ENCODE data around the gene ICE1. TPM values are rescaled to one million over a fixed set of nuclear protein-coding genes. Genes with fewer than 3 reads are reported as not detected.

Gene ICE1
- 10 to 100 TPM; 29.5 to 30.8 TPM for total RNA-seq

- H3K27me3 Mint-ChIP-seq = no peaks in the 10 kb centered on the region
- H3K4me3 Mint-ChIP-seq = peak within 1 kb of the TSS; percentile 88
- H3K4me1 Mint-ChIP-seq = peaks cover 19% of the 10 kb centered on the region
- POLR2A ChIA-PET = interaction anchor here (0.7 to 0.8 kb wide), 3 partner anchors 15 to 957 kb away, joined by 3 to 4 read pairs (median 4); no protein-coding TSS in a partner anchor
- H3K36me3 Mint-ChIP-seq (ENCODE audit: low read depth) = no peaks in the 10 kb centered on the region
- H3K27ac Mint-ChIP-seq = peak within 1 kb of the TSS; percentile 97
- no peaks in the 10 kb centered on the region for H3K9me3 Mint-ChIP-seq
- peak; percentile 95 for DNase-seq
- CTCF ChIA-PET = interaction anchor here (1.3 kb wide), 1 partner anchor 21 kb away, joined by 3 read pairs; no protein-coding TSS in a partner anchor
These were observed at the start of gene ICE1 for GRCh38 chr5:5421961-5422818. Gene ICE1, plus strand, starts transcription at chr5:5422677. Its CDS starts 239 bp downstream, at chr5:5422916.

- no peaks in the 10 kb centered on the region for H3K9me3 Mint-ChIP-seq
- no peak for DNase-seq
- no peaks in the 10 kb centered on the region for H3K4me1 Mint-ChIP-seq
- H3K4me3 Mint-ChIP-seq = no peak overlapping the region
- H3K27ac Mint-ChIP-seq = no peak overlapping the region
- H3K27me3 Mint-ChIP-seq = no peaks in the 10 kb centered on the region
- CTCF ChIA-PET = no interaction called here
- no peaks in the 10 kb centered on the region for H3K36me3 Mint-ChIP-seq (ENCODE audit: low read depth)
- POLR2A ChIA-PET = no interaction called here
These were observed 49.5 kb upstream of the ICE1 start for GRCh38 chr5:5372930-5373329.

GRCh38 chr5:5373351-5373989 is 49.0 kb upstream of the ICE1 start:
- Mint-ChIP-seq H3K27ac (no peak overlapping the region), H3K4me1 (no peaks in the 10 kb centered on the region), H3K36me3 (ENCODE audit: low read depth) (no peaks in the 10 kb centered on the region), H3K27me3 (no peaks in the 10 kb centered on the region), H3K9me3 (no peaks in the 10 kb centered on the region), H3K4me3 (no peak overlapping the region)
- POLR2A ChIA-PET = no interaction called here
- CTCF ChIA-PET = no interaction called here
- DNase-seq = no peak

DNA sequence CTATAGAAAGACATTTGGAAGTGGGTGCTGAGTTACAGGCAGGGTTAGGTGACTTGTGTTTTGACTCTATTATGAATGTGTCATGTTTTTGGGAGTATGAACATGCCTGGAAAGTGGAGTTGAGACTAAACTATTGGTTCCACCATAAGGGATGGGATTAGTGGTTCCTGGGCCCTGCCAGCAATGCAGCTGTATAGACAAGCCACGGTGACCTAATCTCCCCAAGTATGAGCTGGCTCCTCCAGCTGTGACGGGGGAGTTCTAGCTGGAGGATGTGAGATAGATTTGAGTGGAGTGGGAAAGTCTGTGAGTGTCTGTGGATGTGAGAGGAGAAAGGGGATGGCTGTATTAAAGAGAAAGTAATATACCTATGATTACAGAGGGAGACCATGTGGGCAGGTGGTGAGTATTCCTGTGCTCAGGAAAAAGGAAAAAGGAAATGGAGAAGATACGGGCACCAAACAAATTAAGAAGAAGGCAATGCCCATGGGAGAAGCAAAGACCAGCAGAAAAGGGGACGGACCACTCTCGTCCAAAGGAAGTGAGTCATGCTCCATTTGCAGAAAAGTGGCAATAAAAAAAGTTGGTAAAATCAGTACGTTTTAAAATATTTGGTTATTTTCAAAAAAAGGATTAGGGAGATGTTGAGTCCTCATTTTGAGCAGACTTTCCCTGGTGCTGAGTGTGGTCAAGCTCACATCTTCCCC is 48.3 kb upstream of the ICE1 start:
- POLR2A ChIA-PET = no interaction called here

GRCh38 chr5:5377780-5378179 is 44.7 kb upstream of the ICE1 start:
- Mint-ChIP-seq H3K36me3 (ENCODE audit: low read depth) (no peaks in the 10 kb centered on the region), H3K9me3 (no peaks in the 10 kb centered on the region), H3K4me3 (no peak overlapping the region), H3K4me1 (no peaks in the 10 kb centered on the region), H3K27ac (no peak overlapping the region), H3K27me3 (no peaks in the 10 kb centered on the region)
- POLR2A ChIA-PET = no interaction called here
- DNase-seq = no peak
- CTCF ChIA-PET = no interaction called here

More for the DNA sequence above, 48.3 kb upstream of the ICE1 start:
- no peaks in the 10 kb centered on the region for H3K36me3 Mint-ChIP-seq (ENCODE audit: low read depth)
- no peak for DNase-seq
- H3K4me3 Mint-ChIP-seq = no peak overlapping the region
- no peaks in the 10 kb centered on the region for H3K27me3 Mint-ChIP-seq
- no peaks in the 10 kb centered on the region for H3K4me1 Mint-ChIP-seq
- H3K9me3 Mint-ChIP-seq = no peaks in the 10 kb centered on the region
- no peak overlapping the region for H3K27ac Mint-ChIP-seq
- CTCF ChIA-PET = no interaction called here

DNA sequence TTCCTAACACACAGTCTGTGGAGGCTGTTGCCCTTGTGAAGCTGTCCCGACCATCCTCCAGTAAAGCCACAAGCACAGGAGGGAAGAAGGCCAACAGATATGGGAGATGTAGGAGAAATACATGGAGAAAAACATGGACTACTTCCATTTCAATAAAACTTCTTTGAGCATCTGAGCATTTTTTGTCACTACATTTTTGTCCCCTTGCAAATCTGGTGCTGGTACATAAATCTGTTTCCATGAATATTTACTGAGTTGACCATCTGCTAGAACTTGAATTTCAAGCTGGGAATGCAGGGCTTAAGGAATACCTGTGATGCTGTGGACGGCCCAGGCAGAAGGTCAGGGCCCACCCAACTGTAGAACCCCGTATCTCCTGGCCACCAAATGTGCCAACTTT is 43.9 kb upstream of the ICE1 start:
- CTCF ChIA-PET = no interaction called here
- POLR2A ChIA-PET = no interaction called here
- H3K4me1 Mint-ChIP-seq = no peaks in the 10 kb centered on the region
- no peak for DNase-seq
- no peaks in the 10 kb centered on the region for H3K27me3 Mint-ChIP-seq
- H3K36me3 Mint-ChIP-seq (ENCODE audit: low read depth) = no peaks in the 10 kb centered on the region
- no peak overlapping the region for H3K4me3 Mint-ChIP-seq
- no peaks in the 10 kb centered on the region for H3K9me3 Mint-ChIP-seq
- no peak overlapping the region for H3K27ac Mint-ChIP-seq

DNA sequence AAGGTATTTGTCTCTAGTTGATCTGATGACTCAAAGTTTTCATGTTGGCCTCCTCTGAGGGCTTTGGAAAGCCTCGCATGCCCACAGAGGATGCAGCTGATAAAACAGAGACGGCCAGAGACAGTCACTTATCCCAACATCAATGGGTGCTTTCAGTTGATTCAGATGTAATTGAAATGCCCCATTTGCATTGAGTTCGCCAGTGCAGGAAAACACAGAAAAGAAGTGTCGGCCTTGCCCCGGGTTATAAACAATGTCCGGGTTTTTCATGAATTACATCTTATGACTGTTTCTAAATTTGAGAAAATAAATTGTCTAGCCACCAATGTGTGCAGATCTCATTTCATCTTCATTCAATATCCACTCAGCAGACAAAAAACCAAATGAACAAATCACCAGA is 42.2 kb upstream of the ICE1 start:
- Mint-ChIP-seq H3K27ac (no peak overlapping the region), H3K9me3 (no peaks in the 10 kb centered on the region), H3K4me3 (no peak overlapping the region), H3K27me3 (no peaks in the 10 kb centered on the region), H3K4me1 (no peaks in the 10 kb centered on the region), H3K36me3 (ENCODE audit: low read depth) (no peaks in the 10 kb centered on the region)
- DNase-seq = no peak
- ChIA-PET CTCF (no interaction called here), POLR2A (no interaction called here)

DNA sequence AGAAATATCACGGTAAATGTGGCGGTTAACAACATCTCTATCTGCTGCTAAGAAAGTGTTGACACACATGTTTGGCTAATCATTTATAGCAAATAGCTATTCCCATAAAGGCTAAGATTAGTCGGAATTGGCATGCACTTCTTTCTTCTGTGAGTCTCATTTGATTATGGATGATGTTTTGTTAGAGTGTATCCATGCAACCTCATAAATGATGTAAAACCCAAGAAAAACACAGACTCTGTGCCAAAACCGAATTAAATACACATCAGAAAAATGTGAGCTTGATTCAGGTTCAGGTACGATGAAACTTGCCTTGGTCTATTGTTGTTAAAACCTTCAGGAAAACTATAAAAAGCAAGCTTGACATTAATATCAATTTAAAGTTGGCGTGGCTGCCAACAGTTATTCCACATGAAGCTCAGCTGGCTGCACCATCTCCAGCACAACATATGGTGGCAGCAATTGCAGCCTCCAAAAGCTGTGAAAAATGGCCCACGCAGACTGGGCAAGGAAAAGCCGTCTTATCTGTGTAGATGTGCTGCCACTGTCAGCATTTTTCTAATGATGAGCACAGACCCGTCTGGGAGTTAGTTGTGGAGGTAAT is 41.1 kb upstream of the ICE1 start:
- no peaks in the 10 kb centered on the region for H3K4me1 Mint-ChIP-seq
- H3K4me3 Mint-ChIP-seq = no peak overlapping the region
- ChIA-PET CTCF (no interaction called here), POLR2A (no interaction called here)
- no peak overlapping the region for H3K27ac Mint-ChIP-seq
- H3K9me3 Mint-ChIP-seq = no peaks in the 10 kb centered on the region
- DNase-seq = no peak
- no peaks in the 10 kb centered on the region for H3K27me3 Mint-ChIP-seq
- no peaks in the 10 kb centered on the region for H3K36me3 Mint-ChIP-seq (ENCODE audit: low read depth)

- no peaks in the 10 kb centered on the region for H3K27me3 Mint-ChIP-seq
- no peaks in the 10 kb centered on the region for H3K4me1 Mint-ChIP-seq
- CTCF ChIA-PET = no interaction called here
- no peaks in the 10 kb centered on the region for H3K9me3 Mint-ChIP-seq
- H3K27ac Mint-ChIP-seq = no peak overlapping the region
- no peaks in the 10 kb centered on the region for H3K36me3 Mint-ChIP-seq (ENCODE audit: low read depth)
- no peak for DNase-seq
- no peak overlapping the region for H3K4me3 Mint-ChIP-seq
- POLR2A ChIA-PET = no interaction called here
These were observed 39.0 kb upstream of the ICE1 start for GRCh38 chr5:5383461-5383860.

GRCh38 chr5:5384660-5385330 is 37.7 kb upstream of the ICE1 start:
- Mint-ChIP-seq H3K27ac (no peak overlapping the region), H3K9me3 (no peaks in the 10 kb centered on the region), H3K27me3 (no peaks in the 10 kb centered on the region), H3K36me3 (ENCODE audit: low read depth) (no peaks in the 10 kb centered on the region), H3K4me1 (no peaks in the 10 kb centered on the region), H3K4me3 (no peak overlapping the region)
- no peak for DNase-seq
- POLR2A ChIA-PET = no interaction called here
- CTCF ChIA-PET = interaction anchor here (0.7 kb wide), 1 partner anchor 23 kb away, joined by 3 read pairs; no protein-coding TSS in a partner anchor

- H3K9me3 Mint-ChIP-seq = no peaks in the 10 kb centered on the region
- ChIA-PET POLR2A (no interaction called here), CTCF (interaction anchor here (0.7 kb wide), 1 partner anchor 23 kb away, joined by 3 read pairs; no protein-coding TSS in a partner anchor)
- no peaks in the 10 kb centered on the region for H3K4me1 Mint-ChIP-seq
- H3K4me3 Mint-ChIP-seq = no peak overlapping the region
- H3K27ac Mint-ChIP-seq = no peak overlapping the region
- no peaks in the 10 kb centered on the region for H3K27me3 Mint-ChIP-seq
- no peak for DNase-seq
- no peaks in the 10 kb centered on the region for H3K36me3 Mint-ChIP-seq (ENCODE audit: low read depth)
These were observed 37.2 kb upstream of the ICE1 start for GRCh38 chr5:5385331-5385662.

- Mint-ChIP-seq H3K36me3 (ENCODE audit: low read depth) (no peaks in the 10 kb centered on the region), H3K27ac (no peak overlapping the region), H3K4me1 (no peaks in the 10 kb centered on the region), H3K9me3 (no peaks in the 10 kb centered on the region), H3K4me3 (no peak overlapping the region), H3K27me3 (no peaks in the 10 kb centered on the region)
- ChIA-PET POLR2A (no interaction called here), CTCF (no interaction called here)
- DNase-seq = no peak
These were observed 36.1 kb upstream of the ICE1 start for GRCh38 chr5:5386329-5386728.

- Mint-ChIP-seq H3K9me3 (no peaks in the 10 kb centered on the region), H3K4me1 (no peaks in the 10 kb centered on the region), H3K36me3 (ENCODE audit: low read depth) (no peaks in the 10 kb centered on the region), H3K4me3 (no peak overlapping the region), H3K27ac (no peak overlapping the region), H3K27me3 (no peaks in the 10 kb centered on the region)
- ChIA-PET CTCF (no interaction called here), POLR2A (no interaction called here)
- DNase-seq = no peak
These were observed 35.3 kb upstream of the ICE1 start for GRCh38 chr5:5387192-5387591.

Data from activated CD4-positive, alpha-beta T cell treated with anti-CD3 and anti-CD28 coated beads, Interleukin-2, amount 10 ng/mL, durations not matched to agents 7 days and 5 days (primary cell).